GM19099 (cell line): Measurements from ENCODE around the gene CAPN5.

Experiments used
- POLR2A ChIP-seq: IDR thresholded peaks from 3 replicates; pipeline ENCODE4 v1.6.1; 2011; ENCODE audit warnings: low read depth; ENCODE audit not compliant: insufficient read length; ENCODE audit errors: extremely low read depth

The CAPN5 gene

GRCh38 chr11:77122576-77123212 lies 55.9 kb downstream of the CAPN5 start:
- no peak for TF ChIP-seq POLR2A

GRCh38 chr11:77123591-77123990 lies 56.8 kb downstream of the CAPN5 start:
- no peak for TF ChIP-seq POLR2A

GRCh38 chr11:77124041-77124440 lies 57.3 kb downstream of the CAPN5 start:
- TF ChIP-seq POLR2A: no peak

GRCh38 chr11:77124488-77124887 lies 57.7 kb downstream of the CAPN5 start:
- TF ChIP-seq POLR2A: no peak

GRCh38 chr11:77125191-77125590 lies 58.4 kb downstream of the CAPN5 start:
- no peak for TF ChIP-seq POLR2A

GRCh38 chr11:77125695-77126094 lies 58.9 kb downstream of the CAPN5 start:
- TF ChIP-seq POLR2A: no peak

GRCh38 chr11:77126156-77126775 lies 59.5 kb downstream of the CAPN5 start:
- no peak for TF ChIP-seq POLR2A

- no peak for TF ChIP-seq POLR2A
Observed at GRCh38 chr11:77126861-77127234, 60.1 kb downstream of the CAPN5 start.

GRCh38 chr11:77127235-77127911 lies 60.6 kb downstream of the CAPN5 start:
- TF ChIP-seq POLR2A: no peak

- TF ChIP-seq POLR2A: no peak
Observed at GRCh38 chr11:77127920-77128691, 61.3 kb downstream of the CAPN5 start, which contains the start of gene MYO7A. TSS of gene MYO7A (plus strand) at chr11:77128246. CDS start at chr11:77130635, 2,389 bp downstream.

- no peak for TF ChIP-seq POLR2A
Observed at GRCh38 chr11:77129069-77129841, 62.5 kb downstream of the CAPN5 start.

GRCh38 chr11:77129842-77130756 lies 63.3 kb downstream of the CAPN5 start:
- no peak for TF ChIP-seq POLR2A

- no peak for TF ChIP-seq POLR2A
Observed at GRCh38 chr11:77130763-77131513, 64.2 kb downstream of the CAPN5 start.

- no peak for TF ChIP-seq POLR2A
Observed at GRCh38 chr11:77131560-77131959, 64.8 kb downstream of the CAPN5 start.

- no peak for TF ChIP-seq POLR2A
Observed at GRCh38 chr11:77135069-77135468, 68.3 kb downstream of the CAPN5 start.
